Renal cortex interstitium (tissue), 11 donors: ENCODE measurements around the gene PBX2. TPM values are rescaled to one million over a fixed set of nuclear protein-coding genes. Genes with fewer than 3 reads are reported as not detected.
"Not testable (repeated sequence)": the region's sequence is repeated elsewhere in the genome, so short reads cannot be mapped to it uniquely, and the experiment has no call there.

Source experiments
- DNase-seq, 11 donors: peaks; one replicate each; pipeline ENCODE4 v3.0.0-alpha.2; 2013; ENCODE audit warnings: low read depth in 9 of 11, low spot score in 4 of 11; ENCODE audit errors: extremely low read depth in 1 of 11
- polyA plus RNA-seq, 3 donors: library from polyadenylated mRNA; unstranded; fragments of 120-200 nt; gene quantifications; one replicate each; pipeline ENCODE4 v1.2.1, GENCODE V29; 2013; ENCODE audit not compliant: insufficient read length in 3 of 3

PBX2 gene
- polyA plus RNA-seq, 3 donors: 173 to 193 (median 191) TPM

DNA sequence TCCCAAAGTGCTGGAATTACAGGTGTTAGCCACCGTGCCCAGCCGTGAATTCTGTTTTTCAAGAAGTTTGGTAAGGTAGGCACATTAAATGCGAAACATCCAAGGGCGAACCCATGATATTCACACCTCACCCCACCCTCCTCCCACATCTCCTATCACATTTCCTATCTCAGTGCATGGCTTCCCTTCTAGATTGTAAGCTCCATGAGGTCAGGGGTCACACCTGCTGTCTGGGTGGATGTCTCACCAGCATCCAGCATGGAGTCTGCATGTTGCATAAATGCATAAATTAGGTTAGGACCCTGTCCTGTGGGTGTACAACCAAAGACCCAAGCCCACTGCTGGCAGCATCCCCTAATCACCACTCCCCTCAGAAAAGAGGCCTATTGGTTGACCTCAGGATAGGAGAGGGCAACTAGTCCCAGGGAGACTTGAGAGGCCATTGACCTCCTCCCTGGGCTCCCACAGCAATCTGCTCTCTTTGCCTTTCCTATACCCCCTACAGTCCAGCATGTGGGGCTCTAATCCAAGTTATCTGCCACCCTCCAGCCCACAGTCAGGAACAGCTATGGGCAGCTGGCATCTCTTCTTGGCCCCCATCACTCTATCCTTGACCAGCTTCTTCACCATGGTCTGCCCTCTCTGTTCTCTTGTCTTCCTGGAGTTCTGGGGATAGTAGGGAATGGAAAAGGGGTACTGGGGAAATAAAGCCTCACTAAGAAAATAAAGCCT is 42.4 kb downstream of the PBX2 start:
- no peak for DNase-seq

DNA sequence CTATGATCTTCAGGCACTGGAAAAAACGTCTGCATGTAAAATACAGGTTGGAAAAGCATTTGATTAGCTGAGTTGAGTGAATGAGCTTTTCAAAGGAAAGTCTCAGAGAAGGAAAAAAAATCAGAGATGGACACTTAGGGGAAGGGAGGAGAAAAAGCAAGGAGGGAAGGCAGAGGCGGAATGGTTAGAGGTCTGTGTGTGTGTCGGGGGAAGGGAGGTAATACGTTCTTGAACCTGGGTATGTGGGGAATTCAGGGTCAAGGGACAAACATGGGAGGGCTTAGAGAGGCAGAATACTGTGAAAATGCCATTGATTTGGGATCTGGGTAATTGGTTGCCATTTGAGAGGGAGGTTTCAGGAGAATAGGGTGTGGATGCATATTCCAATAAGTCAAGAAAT is 43.3 kb downstream of the PBX2 start:
- no peak for DNase-seq

DNA sequence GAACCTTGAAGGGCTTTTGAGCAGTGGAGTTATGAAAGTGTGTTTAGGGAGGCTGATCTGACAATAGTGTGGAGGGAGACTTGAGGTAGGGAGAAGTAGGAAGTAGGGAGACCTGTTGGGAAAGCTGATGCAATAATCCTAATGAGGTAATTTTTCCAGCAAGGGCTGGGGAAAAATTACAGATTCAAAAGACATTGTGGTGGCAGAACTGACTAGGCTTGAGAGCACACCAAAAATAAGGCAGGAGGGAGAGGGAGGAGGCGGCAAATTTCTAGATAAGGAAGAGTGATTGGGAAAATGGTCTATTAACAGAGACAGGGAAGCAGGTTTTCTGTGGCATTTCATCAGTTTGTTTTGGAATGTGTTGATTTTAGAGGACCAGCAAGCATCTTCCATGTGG is 43.7 kb downstream of the PBX2 start:
- no peak for DNase-seq

DNA sequence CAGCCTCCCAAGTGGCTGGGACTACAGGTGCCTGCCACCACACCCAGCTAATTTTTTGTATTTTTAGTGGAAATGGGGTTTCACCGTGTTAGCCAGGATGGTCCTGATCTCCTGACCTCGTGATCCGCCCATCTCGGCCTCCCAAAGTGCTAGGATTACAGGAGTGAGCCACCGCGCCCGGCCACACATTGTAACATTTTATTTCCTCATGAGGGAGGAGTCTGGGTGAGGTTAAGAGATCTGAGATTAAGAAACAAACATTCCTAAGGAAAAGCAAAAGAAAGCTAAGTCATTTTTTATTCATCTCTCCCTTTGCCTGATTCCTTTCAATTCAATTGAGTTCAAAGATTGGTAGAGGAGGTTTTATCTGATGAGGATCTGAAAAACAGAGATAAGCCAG is 45.8 kb downstream of the PBX2 start:
- DNase-seq: not testable (repeated sequence)

DNA sequence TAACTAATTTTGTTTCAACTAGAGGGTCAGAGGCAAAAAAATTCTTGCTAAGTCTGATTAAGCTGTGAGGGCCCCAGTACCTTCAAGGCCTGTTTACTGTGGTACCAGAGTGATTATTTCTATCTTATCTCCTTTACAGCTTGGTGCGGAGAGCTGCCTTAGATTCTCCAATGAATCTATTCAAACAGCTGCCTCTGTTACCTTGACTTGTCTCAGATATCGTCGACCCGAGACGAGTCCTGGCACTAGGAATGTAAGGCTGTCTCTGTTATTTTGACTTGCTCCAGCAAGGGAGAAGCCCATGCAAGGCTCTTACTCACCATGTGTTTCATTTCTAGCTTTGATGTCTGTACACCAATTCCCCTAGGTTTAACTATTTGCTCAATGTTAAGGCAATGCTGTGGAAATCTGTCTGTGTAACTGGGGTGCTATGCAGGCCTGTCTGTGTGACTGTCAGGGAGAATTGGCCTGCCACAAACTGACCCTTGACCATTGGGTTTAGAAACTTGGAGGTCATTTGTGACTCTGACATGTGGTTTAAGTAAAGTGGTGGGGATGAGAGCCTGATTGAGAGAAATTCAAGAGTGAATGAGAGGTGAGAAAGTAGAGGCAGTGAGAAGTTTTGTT is 49.5 kb downstream of the PBX2 start:
- no peak for DNase-seq

DNA sequence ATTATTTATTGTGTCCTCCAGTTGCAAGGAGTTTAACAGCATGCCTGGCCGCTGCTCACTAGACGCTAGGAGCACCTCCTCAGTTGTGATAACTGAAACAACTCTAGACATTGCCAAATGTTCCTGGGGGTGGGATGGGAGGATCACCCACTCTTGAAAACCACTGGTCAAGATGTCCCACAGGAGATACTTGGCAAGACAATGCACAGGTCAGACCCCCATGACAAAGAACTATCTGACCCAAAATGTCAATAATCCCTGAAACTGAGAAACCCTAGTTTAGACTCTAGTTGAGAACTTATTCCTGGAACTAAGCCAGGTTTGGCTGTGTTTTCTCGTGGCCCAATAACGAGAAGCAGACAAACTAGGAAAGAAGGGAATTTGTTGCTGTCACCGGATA is 50.4 kb downstream of the PBX2 start:
- DNase-seq: no peak

DNA sequence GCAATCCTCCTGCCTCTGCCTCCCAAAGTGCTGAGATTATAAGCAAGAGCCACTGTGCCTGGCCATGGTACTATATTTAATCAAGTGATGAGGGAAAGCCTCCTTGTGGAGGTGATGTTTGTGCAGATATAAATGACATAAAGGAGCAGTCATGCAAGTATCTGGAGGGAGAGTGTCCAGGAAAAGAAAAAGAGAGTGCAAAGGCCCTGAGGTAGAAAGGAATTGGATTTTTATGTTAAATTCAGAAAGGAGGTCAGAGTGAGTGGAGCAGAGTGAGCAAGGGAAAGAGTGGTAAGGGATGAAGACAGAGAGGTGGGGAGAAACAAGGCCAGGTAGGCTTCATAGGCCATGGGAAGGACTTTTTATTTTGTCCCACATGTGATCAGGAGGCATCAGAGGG is 52.5 kb downstream of the PBX2 start:
- no peak for DNase-seq

Other genes starting within 250 kb of the PBX2 start
- gene CFB, start 244.1 kb downstream of the PBX2 start, polyA plus RNA-seq: 1 to 10 TPM; 5.2 to 8.7 (median 6.6) TPM
- gene NELFE, start 231.2 kb downstream of the PBX2 start, polyA plus RNA-seq: 100 to 1,000 TPM in 1 of 3 donors, 10 to 100 TPM in 2; 89.5 to 103 (median 91.3) TPM
- gene SKIC2, start 231.0 kb downstream of the PBX2 start, polyA plus RNA-seq: 10 to 100 TPM; 42.3 to 49.0 (median 47.7) TPM
- gene DXO, start 218.1 kb downstream of the PBX2 start, polyA plus RNA-seq: 10 to 100 TPM; 22.1 to 32.3 (median 31.7) TPM
- gene C4A, start 208.1 kb downstream of the PBX2 start, polyA plus RNA-seq: 10 to 100 TPM; 15.7 to 22.4 (median 22.4) TPM
- gene C4B, start 175.4 kb downstream of the PBX2 start, polyA plus RNA-seq: 10 to 100 TPM; 17.4 to 23.3 (median 22.1) TPM
- 1 to 10 TPM in 1 of 3 donors, under 1 TPM in 2; 0.24 to 1.0 (median 0.29) TPM for gene CYP21A2, start 151.8 kb downstream of the PBX2 start, polyA plus RNA-seq
- 1 to 10 TPM; 3.4 to 7.9 (median 6.1) TPM for gene TNXB, start 80.9 kb downstream of the PBX2 start, polyA plus RNA-seq
- 100 to 1,000 TPM in 1 of 3 donors, 10 to 100 TPM in 2; 87.2 to 104 (median 92.0) TPM for gene ATF6B, start 62.0 kb downstream of the PBX2 start, polyA plus RNA-seq
- 1 to 10 TPM; 7.1 to 9.0 (median 8.7) TPM for gene FKBPL, start 59.9 kb downstream of the PBX2 start, polyA plus RNA-seq
- 1 to 10 TPM; 2.4 to 4.2 (median 2.6) TPM for gene PRRT1, start 38.3 kb downstream of the PBX2 start, polyA plus RNA-seq
- gene PPT2, start 36.1 kb downstream of the PBX2 start, polyA plus RNA-seq: 10 to 100 TPM; 30.5 to 48.4 (median 33.4) TPM
- 10 to 100 TPM; 24.0 to 44.4 (median 24.3) TPM for gene EGFL8, start 25.6 kb downstream of the PBX2 start, polyA plus RNA-seq
- 100 to 1,000 TPM in 2 of 3 donors, 10 to 100 TPM in 1; 94.6 to 109 (median 102) TPM for gene AGPAT1, start 14.1 kb downstream of the PBX2 start, polyA plus RNA-seq
- gene RNF5, start 11.8 kb downstream of the PBX2 start, polyA plus RNA-seq: 100 to 1,000 TPM in 2 of 3 donors, 10 to 100 TPM in 1; 91.6 to 107 (median 104) TPM
- gene AGER, start 5.9 kb downstream of the PBX2 start, polyA plus RNA-seq: 10 to 100 TPM; 23.8 to 25.3 (median 24.9) TPM
- gene GPSM3, start 2.4 kb upstream of the PBX2 start, polyA plus RNA-seq: 10 to 100 TPM in 1 of 3 donors, 1 to 10 TPM in 2; 9.4 to 13.1 (median 9.9) TPM
- 10 to 100 TPM; 17.2 to 26.3 (median 19.9) TPM for gene NOTCH4, start 33.9 kb upstream of the PBX2 start, polyA plus RNA-seq
- under 1 TPM; 0.13 to 0.34 (median 0.20) TPM for gene TSBP1, start 181.7 kb upstream of the PBX2 start, polyA plus RNA-seq
- gene BTNL2, start 217.0 kb upstream of the PBX2 start, polyA plus RNA-seq: 1 to 10 TPM; 1.0 to 1.9 (median 1.3) TPM
- 10 to 100 TPM; 54.9 to 97.8 (median 56.4) TPM for gene HLA-DRA, start 249.7 kb upstream of the PBX2 start, polyA plus RNA-seq